Activated T-helper 1 cell treated with anti-CD3 and anti-CD28 coated beads, Interleukin-12 subunit alpha, Interleukin-12 subunit beta, Interleukin-2, Interleukin-4 antibody, amounts not matched to agents 30 ng/mL and 10 ng/mL and 1 ng/mL, durations not matched to agents 14 hours and 24 hours and 36 hours (primary cell): ENCODE measurements around the gene SPHK2. TPM values are rescaled to one million over a fixed set of nuclear protein-coding genes. Genes with fewer than 3 reads are reported as not detected.
"Not testable (repeated sequence)": the region's sequence is repeated elsewhere in the genome, so short reads cannot be mapped to it uniquely, and the experiment has no call there.

Experiments used
- DNase-seq: peaks from one replicate; pipeline ENCODE4 v3.0.0; 2021; ENCODE audit warnings: low spot score
- H3K27ac Mint-ChIP-seq: one replicate; pipeline ENCODE4 v1.8.0; 2021; ENCODE audit warnings: mild to moderate bottlenecking, mixed read lengths
- H3K27me3 Mint-ChIP-seq: one replicate; pipeline ENCODE4 v1.8.0; 2022; ENCODE audit warnings: mild to moderate bottlenecking, moderate library complexity, mixed read lengths; ENCODE audit not compliant: insufficient read depth
- H3K36me3 Mint-ChIP-seq: one replicate; pipeline ENCODE4 v1.8.0; 2021; ENCODE audit warnings: low read depth, mixed read lengths
- H3K4me1 Mint-ChIP-seq: one replicate; pipeline ENCODE4 v1.8.0; 2021; ENCODE audit warnings: low read depth, mixed read lengths
- H3K4me3 Mint-ChIP-seq: one replicate; pipeline ENCODE4 v1.8.0; 2021; ENCODE audit warnings: mild to moderate bottlenecking, moderate library complexity, mixed read lengths
- H3K9me3 Mint-ChIP-seq: one replicate; pipeline ENCODE4 v1.8.0; 2021; ENCODE audit warnings: mixed read lengths
- intact Hi-C: fragments of 100-400 bp; cut with micrococcal nuclease; formaldehyde crosslinking; loops from one replicate; pipeline ENCODE4 v1.15.1; 2024
- total RNA-seq: library from RNA; stranded (reverse); gene quantifications from 2 replicates; pipeline ENCODE4 v1.2.3, GENCODE V29; 2022

SPHK2 gene
- total RNA-seq, 1 donor from 2014 or later: 44.1 TPM

DNA sequence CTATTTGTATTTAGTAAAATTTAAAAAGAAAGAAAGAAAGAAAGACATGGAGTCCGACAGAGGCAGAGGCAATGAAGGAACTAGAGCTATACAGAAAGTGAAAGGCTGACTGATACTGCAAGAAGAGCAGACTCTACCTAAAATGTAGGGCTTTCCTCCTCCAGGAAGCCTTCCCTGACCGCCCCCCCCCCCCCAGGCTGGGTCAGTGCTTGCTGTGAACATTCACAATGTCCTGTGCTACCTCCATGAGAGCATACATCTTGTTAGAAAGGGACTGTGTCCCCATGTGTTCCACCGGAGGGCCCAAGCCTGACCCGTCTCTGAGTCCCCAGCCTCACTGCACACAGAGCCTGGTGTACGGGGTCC, 32.4 kb downstream of the SPHK2 start:
- DNase-seq: no peak
- H3K36me3 Mint-ChIP-seq: no peaks in the 10 kb centered on the region
- intact Hi-C loops: no loop called here
- no peak overlapping the region for H3K4me3 Mint-ChIP-seq
- H3K27me3 Mint-ChIP-seq: no peaks in the 10 kb centered on the region
- no peak overlapping the region for H3K27ac Mint-ChIP-seq
- H3K4me1 Mint-ChIP-seq: peaks cover 12% of the 10 kb centered on the region
- H3K9me3 Mint-ChIP-seq: no peaks in the 10 kb centered on the region

DNA sequence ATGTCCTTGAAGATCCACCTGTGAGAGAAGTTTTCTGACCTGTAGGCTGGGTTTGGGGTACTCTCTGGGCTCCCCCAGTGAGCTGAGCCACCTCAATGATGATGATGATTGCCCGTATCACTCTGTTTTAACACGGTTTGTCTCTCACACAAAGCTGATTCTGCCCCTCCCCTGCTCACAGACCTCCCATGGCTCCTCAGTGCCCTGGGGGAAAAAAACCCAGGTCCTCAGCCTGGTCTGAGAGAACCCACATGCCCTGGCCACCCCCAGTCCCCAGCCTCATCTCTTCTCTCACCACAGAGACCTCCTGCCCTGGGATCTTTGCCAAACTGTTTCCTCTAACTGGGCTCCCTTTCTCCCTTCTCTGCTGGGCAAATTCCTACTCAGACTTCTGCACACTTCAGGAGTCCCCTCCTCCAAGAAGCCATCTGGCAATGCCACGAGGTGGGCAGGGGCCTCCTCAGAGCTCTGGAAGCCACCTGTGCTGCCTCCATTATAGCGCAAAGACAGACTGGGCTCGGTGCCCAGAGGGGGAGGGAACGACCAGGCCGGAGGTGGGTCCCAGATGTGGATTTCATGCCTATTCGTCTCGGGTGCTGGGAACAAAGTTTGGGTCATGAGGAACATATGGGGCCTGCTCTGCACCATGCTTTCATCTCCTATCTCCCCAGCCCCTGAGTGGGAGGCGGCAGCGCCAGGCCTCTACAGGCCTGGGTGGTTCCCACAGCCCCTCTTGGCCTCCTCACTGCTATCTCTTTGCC, 35.2 kb downstream of the SPHK2 start:
- H3K27me3 Mint-ChIP-seq: peaks cover 5% of the 10 kb centered on the region
- H3K4me3 Mint-ChIP-seq: no peak overlapping the region
- H3K4me1 Mint-ChIP-seq: no peaks in the 10 kb centered on the region
- H3K27ac Mint-ChIP-seq: no peak overlapping the region
- intact Hi-C loops: no loop called here
- no peaks in the 10 kb centered on the region for H3K9me3 Mint-ChIP-seq
- no peak for DNase-seq
- H3K36me3 Mint-ChIP-seq: no peaks in the 10 kb centered on the region

DNA sequence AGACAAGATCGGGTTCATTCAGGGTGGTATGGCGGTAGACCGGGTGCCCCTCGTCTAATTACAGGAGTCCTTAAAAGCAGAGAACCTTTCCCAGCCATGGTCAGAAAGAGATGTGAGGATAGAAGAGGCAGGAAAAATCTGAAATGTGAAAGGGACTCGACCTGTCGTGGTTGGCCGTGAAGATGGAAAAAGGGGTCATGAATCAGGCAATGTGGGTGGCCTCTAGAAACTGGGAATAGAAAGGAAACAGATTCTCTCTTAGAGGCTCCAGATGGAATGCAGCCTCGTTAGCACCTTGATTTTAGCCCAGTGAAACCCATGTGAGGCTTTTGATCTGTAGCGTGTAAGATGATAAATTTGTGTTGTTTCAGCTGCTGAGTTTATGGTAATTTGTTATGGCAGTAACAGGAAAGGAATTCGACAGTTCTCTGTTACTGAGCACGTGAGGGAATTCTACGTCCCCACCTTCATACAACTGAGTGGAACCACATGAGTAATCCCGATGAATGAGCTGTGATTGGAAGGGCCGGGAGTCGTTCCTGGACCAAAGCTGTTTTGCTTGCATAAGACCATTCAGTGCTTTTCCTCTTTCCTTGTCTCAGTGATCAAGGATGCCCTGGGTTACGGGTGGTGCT, 37.7 kb downstream of the SPHK2 start:
- no peaks in the 10 kb centered on the region for H3K36me3 Mint-ChIP-seq
- H3K4me1 Mint-ChIP-seq: peaks cover 9% of the 10 kb centered on the region
- intact Hi-C loops: no loop called here
- no peaks in the 10 kb centered on the region for H3K9me3 Mint-ChIP-seq
- DNase-seq: no peak
- no peak overlapping the region for H3K4me3 Mint-ChIP-seq
- H3K27ac Mint-ChIP-seq: no peak overlapping the region
- H3K27me3 Mint-ChIP-seq: peaks cover 5% of the 10 kb centered on the region

GRCh38 chr19:48657828-48658227, 38.5 kb downstream of the SPHK2 start:
- H3K27ac Mint-ChIP-seq, H3K9me3 Mint-ChIP-seq, H3K4me1 Mint-ChIP-seq, H3K27me3 Mint-ChIP-seq, H3K4me3 Mint-ChIP-seq, H3K36me3 Mint-ChIP-seq, intact Hi-C loops, DNase-seq: not testable (repeated sequence)

GRCh38 chr19:48658483-48658882, 39.2 kb downstream of the SPHK2 start:
- H3K27me3 Mint-ChIP-seq: peaks cover 5% of the 10 kb centered on the region
- no peaks in the 10 kb centered on the region for H3K36me3 Mint-ChIP-seq
- no peaks in the 10 kb centered on the region for H3K9me3 Mint-ChIP-seq
- H3K27ac Mint-ChIP-seq: no peak overlapping the region
- DNase-seq: no peak
- intact Hi-C loops: no loop called here
- no peak overlapping the region for H3K4me3 Mint-ChIP-seq
- peaks cover 9% of the 10 kb centered on the region for H3K4me1 Mint-ChIP-seq

DNA sequence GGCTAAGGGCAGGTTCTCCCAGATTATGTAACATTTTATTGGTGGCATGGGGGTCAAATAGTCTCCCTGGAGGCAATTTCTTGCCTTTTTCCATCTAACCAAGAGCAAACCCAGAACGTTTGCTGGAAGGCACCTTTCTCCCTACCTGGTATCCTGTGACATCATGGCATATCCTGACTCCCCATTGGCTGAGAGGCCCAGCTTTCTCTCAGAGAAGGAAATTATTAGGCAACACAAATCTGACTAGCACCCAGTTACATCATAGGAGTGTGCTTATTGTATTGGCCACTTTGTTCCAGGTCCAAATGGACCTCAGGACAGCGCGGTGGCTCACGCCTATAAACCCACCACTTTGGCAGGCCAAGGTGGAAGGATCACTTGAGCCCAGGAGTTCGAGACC, 40.5 kb downstream of the SPHK2 start:
- DNase-seq: no peak
- Mint-ChIP-seq H3K9me3 (no peaks in the 10 kb centered on the region), H3K27me3 (peaks cover 5% of the 10 kb centered on the region), H3K36me3 (no peaks in the 10 kb centered on the region), H3K4me1 (peaks cover 9% of the 10 kb centered on the region), H3K4me3 (no peak overlapping the region), H3K27ac (no peak overlapping the region)
- intact Hi-C loops: loop anchor here (2.0 kb wide), 1 partner anchor 35 kb away; no protein-coding TSS in a partner anchor

DNA sequence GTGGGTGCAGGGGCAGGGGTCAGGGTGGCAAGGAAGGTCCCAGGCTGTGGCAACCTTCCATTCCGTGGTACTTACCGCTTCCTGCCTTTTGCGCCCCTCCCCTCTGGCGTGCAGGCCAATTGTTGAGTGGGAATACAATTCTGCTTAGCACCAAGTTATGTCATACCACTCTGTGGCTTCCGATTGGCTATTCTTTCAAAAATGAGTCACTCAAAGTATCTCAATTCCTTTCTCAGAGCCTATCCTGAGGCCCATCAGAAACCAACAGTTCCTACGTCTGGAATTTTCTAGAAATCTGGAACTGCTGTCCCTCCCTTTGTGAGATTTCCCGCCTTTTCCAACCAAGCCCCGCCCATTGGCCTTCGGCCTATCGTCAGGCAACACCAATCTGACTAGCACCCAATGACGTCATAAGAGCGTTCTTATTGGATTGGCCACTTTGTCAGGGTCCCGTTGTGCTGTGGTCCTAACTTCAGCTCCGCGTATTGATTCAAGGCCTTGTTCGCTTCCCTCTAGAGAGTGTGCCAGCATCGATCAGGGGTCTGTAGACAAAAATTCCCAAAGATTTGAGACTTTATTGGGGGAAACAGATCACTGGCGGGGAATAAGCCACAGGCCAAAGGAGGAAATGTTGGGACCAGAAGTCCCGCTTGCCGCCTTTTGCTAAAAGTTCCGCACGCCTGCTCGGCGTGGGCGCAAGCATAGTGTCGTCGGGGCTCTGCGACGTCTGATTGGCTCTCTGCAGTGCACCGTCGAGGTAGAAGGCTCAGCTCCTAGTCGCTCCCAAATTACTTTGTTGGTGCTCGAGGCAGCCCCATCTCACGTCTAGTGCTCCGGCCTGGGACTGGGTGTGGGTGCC, 41.8 kb downstream of the SPHK2 start:
- Mint-ChIP-seq H3K27ac (peak overlapping the region; percentile 91), H3K4me3 (peak overlapping the region; percentile 54), H3K36me3 (no peaks in the 10 kb centered on the region), H3K4me1 (peaks cover 9% of the 10 kb centered on the region), H3K9me3 (no peaks in the 10 kb centered on the region), H3K27me3 (peaks cover 5% of the 10 kb centered on the region)
- DNase-seq: peak; percentile 77
- intact Hi-C loops: loop anchor here (1.0 to 2.0 kb wide), 4 partner anchors 14 to 53 kb away; partner anchors contain the start of gene CA11

GRCh38 chr19:48661711-48662090, 42.4 kb downstream of the SPHK2 start:
- Mint-ChIP-seq H3K36me3 (no peaks in the 10 kb centered on the region), H3K27me3 (peaks cover 5% of the 10 kb centered on the region)
- intact Hi-C loops: loop anchor here (1.0 to 2.0 kb wide), 4 partner anchors 14 to 53 kb away; partner anchors contain the start of gene CA11

DNA sequence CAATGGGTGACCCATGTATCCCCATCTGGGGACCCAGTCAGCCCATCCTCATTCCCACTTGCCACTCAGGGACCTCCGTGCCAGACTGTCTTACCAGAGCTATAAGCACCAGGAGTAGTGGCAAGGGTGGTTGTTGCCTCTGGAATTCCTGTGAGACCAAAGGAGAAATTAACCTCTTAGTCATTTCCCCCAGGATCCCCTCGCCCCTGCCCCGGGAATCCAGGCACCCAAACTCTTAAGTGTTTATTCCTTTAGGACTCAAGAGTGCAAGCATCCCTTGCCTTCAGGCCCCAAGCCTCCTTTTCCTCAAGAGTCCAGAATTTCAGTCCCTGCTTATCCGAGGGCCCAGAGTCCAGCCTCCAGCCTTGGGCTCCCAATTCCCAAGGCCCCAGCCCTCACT, 44.4 kb downstream of the SPHK2 start:
- Mint-ChIP-seq H3K36me3 (no peaks in the 10 kb centered on the region), H3K27me3 (peaks cover 5% of the 10 kb centered on the region), H3K4me1 (peaks cover 9% of the 10 kb centered on the region), H3K4me3 (no peak overlapping the region), H3K27ac (no peak overlapping the region), H3K9me3 (no peaks in the 10 kb centered on the region)
- no peak for DNase-seq
- intact Hi-C loops: no loop called here

More at GRCh38 chr19:48661711-48662090, 42.4 kb downstream of the SPHK2 start:
- Mint-ChIP-seq H3K4me1 (peaks cover 9% of the 10 kb centered on the region), H3K9me3 (no peaks in the 10 kb centered on the region), H3K27ac (no peak overlapping the region), H3K4me3 (no peak overlapping the region)
- no peak for DNase-seq

GRCh38 chr19:48664476-48664875, 45.2 kb downstream of the SPHK2 start:
- no peak overlapping the region for H3K27ac Mint-ChIP-seq
- H3K9me3 Mint-ChIP-seq: no peaks in the 10 kb centered on the region
- H3K36me3 Mint-ChIP-seq: no peaks in the 10 kb centered on the region
- no peak overlapping the region for H3K4me3 Mint-ChIP-seq
- intact Hi-C loops: no loop called here
- peaks cover 1% of the 10 kb centered on the region for H3K27me3 Mint-ChIP-seq
- DNase-seq: no peak
- H3K4me1 Mint-ChIP-seq: peaks cover 9% of the 10 kb centered on the region

GRCh38 chr19:48665786-48666185, 46.5 kb downstream of the SPHK2 start:
- Mint-ChIP-seq H3K4me3 (no peak overlapping the region), H3K36me3 (no peaks in the 10 kb centered on the region), H3K9me3 (no peaks in the 10 kb centered on the region), H3K27me3 (peaks cover 1% of the 10 kb centered on the region), H3K4me1 (peaks cover 5% of the 10 kb centered on the region), H3K27ac (no peak overlapping the region)
- DNase-seq: no peak
- intact Hi-C loops: no loop called here

- Mint-ChIP-seq H3K36me3 (no peaks in the 10 kb centered on the region), H3K4me3 (no peak overlapping the region), H3K9me3 (no peaks in the 10 kb centered on the region), H3K27me3 (peaks cover 1% of the 10 kb centered on the region), H3K4me1 (no peaks in the 10 kb centered on the region), H3K27ac (no peak overlapping the region)
- no peak for DNase-seq
- intact Hi-C loops: no loop called here
Observed at GRCh38 chr19:48668332-48668731, 49.0 kb downstream of the SPHK2 start.

GRCh38 chr19:48668761-48669160, 49.5 kb downstream of the SPHK2 start:
- no peak overlapping the region for H3K27ac Mint-ChIP-seq
- no peaks in the 10 kb centered on the region for H3K4me1 Mint-ChIP-seq
- no peaks in the 10 kb centered on the region for H3K9me3 Mint-ChIP-seq
- peaks cover 1% of the 10 kb centered on the region for H3K27me3 Mint-ChIP-seq
- intact Hi-C loops: no loop called here
- no peak for DNase-seq
- H3K36me3 Mint-ChIP-seq: no peaks in the 10 kb centered on the region
- H3K4me3 Mint-ChIP-seq: no peak overlapping the region
